HEK293 (cell line): ENCODE measurements around the gene RAD50.
"Not testable (repeated sequence)": the region's sequence is repeated elsewhere in the genome, so short reads cannot be mapped to it uniquely, and the experiment has no call there.

ENCODE experiments used
- CTCF ChIA-PET: fragments of 350-600 bp; formaldehyde crosslinking; extraction: SDS; loops from one replicate; lab custom pipeline; 2021; ENCODE audit warnings: antibody characterized with exemption; lab: Yijun Ruan, JAX
- POLR2A ChIA-PET: fragments of 300-600 bp; formaldehyde crosslinking; extraction: SDS; loops from one replicate; lab custom pipeline; 2020; ENCODE audit warnings: antibody characterized with exemption, inconsistent platforms; lab: Yijun Ruan, JAX
- H3K27ac ChIP-seq: fragments of 200-500 bp; sonication (Bioruptor generic); 2 replicates; pipeline ENCODE4 v1.5.1; 2014; ENCODE audit warnings: low read depth, low read length, control low read depth, inconsistent platforms; ENCODE audit errors: extremely low read depth
- H3K36me3 ChIP-seq, 2 experiments: fragments of 200-500 bp in 1 of 2; sonication (Bioruptor generic) in 1 of 2; 1 replicate in 1 of 2; 2 replicates in 1 of 2; pipeline ENCODE4 v1.5.1; 2014 to 2017; ENCODE audit warnings: inconsistent platforms in 2 of 2, low read length in 2 of 2; ENCODE audit not compliant: control insufficient read depth in 2 of 2, insufficient read depth in 1 of 2
- H3K4me1 ChIP-seq: fragments of 200-500 bp; sonication (Bioruptor generic); 2 replicates; pipeline ENCODE4 v1.5.1; 2014; ENCODE audit warnings: mild to moderate bottlenecking, low read length, inconsistent platforms; ENCODE audit not compliant: control insufficient read depth, insufficient read depth
- H3K4me3 ChIP-seq: 2 replicates; pipeline ENCODE4 v1.5.1; 2011; ENCODE audit warnings: low read depth, mild to moderate bottlenecking, control low read depth, low read length, moderate library complexity
- H3K9me3 ChIP-seq: fragments of 200-500 bp; sonication (Bioruptor generic); 2 replicates; pipeline ENCODE4 v1.5.1; 2014; ENCODE audit warnings: low read depth, low read length, inconsistent platforms; ENCODE audit not compliant: control insufficient read depth, insufficient read depth
- MYNN ChIP-seq: fragments of 450-650 bp; formaldehyde crosslinking; IDR thresholded peaks from 2 replicates; pipeline ENCODE4 v1.5.1; 2016; ENCODE audit warnings: missing biosample characterization, missing genetic modification characterization, borderline replicate concordance
- RBAK ChIP-seq: fragments of 450-650 bp; formaldehyde crosslinking; IDR thresholded peaks from 2 replicates; pipeline ENCODE4 v1.5.1; 2016; ENCODE audit warnings: missing biosample characterization, missing genetic modification characterization
- SCRT2 ChIP-seq: fragments of 450-650 bp; formaldehyde crosslinking; IDR thresholded peaks from 2 replicates; pipeline ENCODE4 v1.5.1; 2016; ENCODE audit warnings: missing biosample characterization, missing genetic modification characterization
- SETDB1 ChIP-seq: IDR thresholded peaks from one replicate; pipeline ENCODE4 v1.6.1; 2017; ENCODE audit warnings: mild to moderate bottlenecking, low read length, moderate library complexity, mixed read lengths; ENCODE audit not compliant: insufficient read length
- ZNF146 ChIP-seq: fragments of 450-650 bp; formaldehyde crosslinking; IDR thresholded peaks from 2 replicates; pipeline ENCODE4 v1.5.1; 2016; ENCODE audit warnings: missing biosample characterization, missing genetic modification characterization
- ZNF184 ChIP-seq: fragments of 450-650 bp; IDR thresholded peaks from 2 replicates; pipeline ENCODE4 v1.5.1; 2018; ENCODE audit warnings: missing biosample characterization, mild to moderate bottlenecking, missing genetic modification characterization
- ZNF664 ChIP-seq: fragments of 450-650 bp; formaldehyde crosslinking; IDR thresholded peaks from 2 replicates; pipeline ENCODE4 v1.5.1; 2016; ENCODE audit warnings: missing biosample characterization, missing genetic modification characterization
- ZSCAN30 ChIP-seq: fragments of 450-650 bp; IDR thresholded peaks from 2 replicates; pipeline ENCODE4 v1.5.1; 2018; ENCODE audit warnings: missing biosample characterization, mild to moderate bottlenecking, missing genetic modification characterization, moderate library complexity
- TF ChIP-seq, protein P1 (sequence below): sonication (generic); formaldehyde crosslinking; IDR thresholded peaks from 2 replicates; pipeline ENCODE4 v1.8.1; 2022; ENCODE audit warnings: mild to moderate bottlenecking, moderate library complexity, missing genetic modification reagents
- TF ChIP-seq, protein P2 (sequence below): fragments of 450-650 bp; formaldehyde crosslinking; IDR thresholded peaks from 2 replicates; pipeline ENCODE4 v1.5.1; 2016; ENCODE audit warnings: missing biosample characterization, missing genetic modification characterization
- TF ChIP-seq, protein P3 (sequence below): fragments of 450-650 bp; IDR thresholded peaks from 2 replicates; pipeline ENCODE4 v1.5.1; 2018; ENCODE audit warnings: missing biosample characterization, mild to moderate bottlenecking, missing genetic modification characterization

Gene RAD50

DNA sequence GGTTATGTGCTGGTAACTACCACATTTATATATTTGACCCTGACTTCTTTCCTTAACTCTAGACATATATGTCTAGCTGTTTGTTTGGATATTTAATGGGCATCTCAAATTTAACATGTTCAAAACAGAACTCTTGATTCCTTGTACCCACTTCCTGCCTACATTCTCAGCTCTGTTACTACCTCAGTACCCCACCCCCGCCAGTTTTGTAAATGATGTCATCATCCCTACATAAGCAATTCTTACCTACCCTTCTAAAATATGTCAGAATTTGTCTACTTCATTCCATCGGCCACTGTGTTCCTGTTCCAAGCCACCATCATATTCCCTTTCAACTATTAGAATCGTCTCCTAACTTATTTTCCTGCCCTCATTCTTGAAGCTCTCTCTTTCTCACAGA, 4.8 kb downstream of the RAD50 start (continued):
- 0 out of 2 replicates have a peak, but pooled peaks have one; percentile 25 for TF ChIP-seq ZNF184 (tag by site-specific recombination)

DNA sequence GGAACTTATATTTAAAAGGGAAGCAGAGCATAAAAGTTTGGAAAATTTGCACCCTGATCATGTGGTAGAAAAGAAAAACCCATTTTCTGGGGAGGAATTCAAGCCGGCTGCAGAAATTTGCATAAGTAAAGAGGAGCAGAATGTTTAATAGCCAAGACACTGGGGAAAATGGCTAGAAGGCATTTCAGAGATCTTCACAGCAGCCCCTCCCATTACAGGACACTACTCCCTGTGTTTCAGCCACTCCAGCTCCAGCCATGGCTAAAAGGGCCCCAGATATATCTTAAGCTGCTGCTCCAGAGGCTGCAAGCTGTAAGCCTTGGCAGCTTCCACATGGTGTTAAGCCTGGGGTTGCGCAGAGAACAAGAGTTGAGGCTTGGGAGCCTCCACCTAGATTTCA, 7.8 kb downstream of the RAD50 start:
- H3K27ac ChIP-seq, H3K4me3 ChIP-seq, CTCF ChIA-PET, H3K9me3 ChIP-seq, H3K4me1 ChIP-seq, POLR2A ChIA-PET: not testable (repeated sequence)
- H3K36me3 ChIP-seq = peaks cover 42 to 80% of the 10 kb centered on the region in 2 experiments

DNA sequence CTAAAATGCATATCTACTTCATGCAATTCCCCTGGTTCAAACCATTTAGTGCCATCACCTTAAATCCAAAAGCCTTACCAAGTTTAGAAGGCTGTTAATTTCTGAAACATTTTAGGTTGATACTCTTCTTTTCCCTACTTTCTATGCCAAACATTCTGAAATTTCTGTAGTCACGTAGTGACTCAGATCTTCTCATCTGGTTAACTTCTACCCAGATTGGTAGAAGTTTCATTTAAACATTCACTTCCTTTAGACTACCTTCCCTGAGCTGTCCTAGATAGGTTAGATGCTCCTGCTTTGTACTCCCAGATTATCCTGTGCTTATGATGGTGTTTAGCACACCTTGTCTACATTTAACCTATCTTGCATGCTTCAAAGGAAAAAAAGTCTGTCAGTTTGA, 9.9 kb downstream of the RAD50 start:
- TF ChIP-seq, protein P1, sequence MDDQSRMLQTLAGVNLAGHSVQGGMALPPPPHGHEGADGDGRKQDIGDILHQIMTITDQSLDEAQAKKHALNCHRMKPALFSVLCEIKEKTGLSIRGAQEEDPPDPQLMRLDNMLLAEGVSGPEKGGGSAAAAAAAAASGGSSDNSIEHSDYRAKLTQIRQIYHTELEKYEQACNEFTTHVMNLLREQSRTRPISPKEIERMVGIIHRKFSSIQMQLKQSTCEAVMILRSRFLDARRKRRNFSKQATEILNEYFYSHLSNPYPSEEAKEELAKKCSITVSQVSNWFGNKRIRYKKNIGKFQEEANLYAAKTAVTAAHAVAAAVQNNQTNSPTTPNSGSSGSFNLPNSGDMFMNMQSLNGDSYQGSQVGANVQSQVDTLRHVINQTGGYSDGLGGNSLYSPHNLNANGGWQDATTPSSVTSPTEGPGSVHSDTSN = no peak
- no peak for TF ChIP-seq ZSCAN30
- no peak for TF ChIP-seq MYNN
- TF ChIP-seq RBAK (tag by site-specific recombination) = no peak
- TF ChIP-seq SETDB1 = no peak
- Histone ChIP-seq H3K4me3 (no peak overlapping the region), H3K36me3 (peaks cover 30 to 78% of the 10 kb centered on the region in 2 experiments), H3K4me1 (no peaks in the 10 kb centered on the region), H3K9me3 (no peaks in the 10 kb centered on the region), H3K27ac (no peak overlapping the region)
- ChIA-PET POLR2A (interaction anchor here (0.8 kb wide), 1 partner anchor 40 kb away, joined by 3 read pairs; no protein-coding TSS in a partner anchor), CTCF (no interaction called here)

DNA sequence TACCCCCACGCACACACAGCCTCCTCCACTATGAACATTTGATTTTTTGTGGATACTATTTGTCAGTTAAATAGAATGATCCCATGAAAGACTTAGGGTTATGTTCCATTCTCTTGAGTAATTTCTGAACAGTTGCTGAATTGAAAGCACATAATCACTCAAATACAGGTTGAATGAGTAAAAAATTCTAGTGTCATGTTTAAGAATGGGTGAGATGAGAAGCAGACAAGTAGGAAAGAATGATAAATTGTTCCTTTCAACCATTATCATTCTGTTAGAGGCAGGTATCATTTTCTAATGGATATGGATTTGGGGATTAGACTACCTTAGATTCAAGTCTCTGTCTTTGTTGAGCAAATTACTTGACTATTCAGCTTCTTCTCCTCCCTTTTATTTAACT, 19.3 kb downstream of the RAD50 start:
- no peak overlapping the region for H3K27ac ChIP-seq
- peaks cover 25 to 82% of the 10 kb centered on the region in 2 experiments for H3K36me3 ChIP-seq
- POLR2A ChIA-PET = no interaction called here

DNA sequence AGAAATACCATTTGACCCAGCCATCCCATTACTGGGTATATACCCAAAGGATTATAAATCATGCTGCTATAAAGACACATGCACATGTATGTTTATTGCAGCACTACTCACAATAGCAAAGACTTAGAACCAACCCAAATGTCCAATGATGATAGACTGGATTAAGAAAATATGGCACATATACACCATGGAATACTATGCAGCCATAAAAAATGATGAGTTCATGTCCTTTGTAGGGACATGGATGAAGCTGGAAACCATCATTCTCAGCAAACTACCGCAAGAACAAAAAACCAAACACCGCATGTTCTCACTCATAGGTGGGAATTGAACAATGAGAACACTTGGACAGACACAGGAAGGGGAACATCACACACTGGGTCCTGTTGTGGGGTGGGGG, 27.8 kb downstream of the RAD50 start:
- CTCF ChIA-PET, H3K4me1 ChIP-seq: not testable (repeated sequence)
- peaks cover 21 to 71% of the 10 kb centered on the region in 2 experiments for H3K36me3 ChIP-seq
- TF ChIP-seq, protein P2, sequence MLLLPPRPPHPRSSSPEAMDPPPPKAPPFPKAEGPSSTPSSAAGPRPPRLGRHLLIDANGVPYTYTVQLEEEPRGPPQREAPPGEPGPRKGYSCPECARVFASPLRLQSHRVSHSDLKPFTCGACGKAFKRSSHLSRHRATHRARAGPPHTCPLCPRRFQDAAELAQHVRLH (tag by site-specific recombination) = 0 out of 2 replicates have a peak, but pooled peaks have one; percentile 51
- TF ChIP-seq ZNF146 (tag by site-specific recombination) = peak; percentile 98
- TF ChIP-seq, all 188 proteins: peak for 2; not testable (repeated sequence) for 186
- H3K27ac ChIP-seq, H3K4me3 ChIP-seq, POLR2A ChIA-PET, H3K9me3 ChIP-seq: not testable (repeated sequence)

More for the DNA sequence above, 19.3 kb downstream of the RAD50 start:
- no peaks in the 10 kb centered on the region for H3K4me1 ChIP-seq
- CTCF ChIA-PET = no interaction called here
- TF ChIP-seq SCRT2 (tag by site-specific recombination) (no peak), ZNF664 (tag by site-specific recombination) (no peak), SETDB1 (no peak)
- TF ChIP-seq, protein P3, sequence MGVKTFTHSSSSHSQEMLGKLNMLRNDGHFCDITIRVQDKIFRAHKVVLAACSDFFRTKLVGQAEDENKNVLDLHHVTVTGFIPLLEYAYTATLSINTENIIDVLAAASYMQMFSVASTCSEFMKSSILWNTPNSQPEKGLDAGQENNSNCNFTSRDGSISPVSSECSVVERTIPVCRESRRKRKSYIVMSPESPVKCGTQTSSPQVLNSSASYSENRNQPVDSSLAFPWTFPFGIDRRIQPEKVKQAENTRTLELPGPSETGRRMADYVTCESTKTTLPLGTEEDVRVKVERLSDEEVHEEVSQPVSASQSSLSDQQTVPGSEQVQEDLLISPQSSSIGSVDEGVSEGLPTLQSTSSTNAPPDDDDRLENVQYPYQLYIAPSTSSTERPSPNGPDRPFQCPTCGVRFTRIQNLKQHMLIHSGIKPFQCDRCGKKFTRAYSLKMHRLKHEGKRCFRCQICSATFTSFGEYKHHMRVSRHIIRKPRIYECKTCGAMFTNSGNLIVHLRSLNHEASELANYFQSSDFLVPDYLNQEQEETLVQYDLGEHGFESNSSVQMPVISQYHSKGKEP (tag by site-specific recombination) = no peak
- TF ChIP-seq, all 188 proteins: peak for 0
- no peak overlapping the region for H3K4me3 ChIP-seq
- no peaks in the 10 kb centered on the region for H3K9me3 ChIP-seq
